CD4-positive, alpha-beta T cell (primary cell): ENCODE results near the gene GALNT3. TPM values are rescaled to one million over a fixed set of nuclear protein-coding genes. Genes with fewer than 3 reads are reported as not detected.

Experiments
- ATAC-seq: fragments of 200-7000 bp; cut with Tn5 transposase; one replicate; pipeline ENCODE4 v1.10.0; 2022; ENCODE audit warnings: mild to moderate bottlenecking; ENCODE audit not compliant: poor library complexity
- CTCF ChIA-PET: fragments of 350-600 bp; sonication (Branson Sonifier 250); formaldehyde crosslinking; loops from one replicate; lab custom pipeline; 2021; ENCODE audit warnings: antibody characterized with exemption, inconsistent platforms; lab: Charles Lee
- POLR2A ChIA-PET: fragments of 350-600 bp; sonication (Branson Sonifier 250); formaldehyde crosslinking; loops from one replicate; lab custom pipeline; 2021; ENCODE audit warnings: antibody characterized with exemption, inconsistent platforms; lab: Charles Lee
- DNase-seq, 14 experiments: peaks; one replicate each; pipeline ENCODE4 v3.0.0-alpha.2; 2013 to 2020; ENCODE audit warnings: mixed read lengths in 2 of 14
- H3K27ac ChIP-seq, 2 donors: one replicate each; pipeline versions ENCODE4 v1.5.1 to v1.7.0; 2013; ENCODE audit warnings: low read length in 2 of 2, low read depth in 1 of 2, mild to moderate bottlenecking in 1 of 2
- H3K27me3 ChIP-seq, 2 experiments: 1 replicate in 1 of 2; 2 replicates in 1 of 2; pipeline versions ENCODE4 v1.6.1 to v1.7.0; 2013; ENCODE audit warnings: low read length in 2 of 2, control low read depth in 1 of 2, mild to moderate bottlenecking in 1 of 2, moderate library complexity in 1 of 2; ENCODE audit not compliant: insufficient read depth in 2 of 2, control insufficient read depth in 1 of 2
- H3K36me3 ChIP-seq: one replicate; pipeline ENCODE4 v1.6.1; 2013; ENCODE audit warnings: low read length, control low read depth; ENCODE audit not compliant: insufficient read depth
- H3K4me1 ChIP-seq: one replicate; pipeline ENCODE4 v1.6.1; 2013; ENCODE audit warnings: low read length, control low read depth; ENCODE audit not compliant: insufficient read depth
- H3K4me3 ChIP-seq: one replicate; pipeline ENCODE4 v1.5.1; 2013; ENCODE audit warnings: mild to moderate bottlenecking, low read length, moderate library complexity
- H3K9me3 ChIP-seq, 2 experiments: 1 replicate in 1 of 2; 2 replicates in 1 of 2; pipeline versions ENCODE4 v1.6.1 to v1.7.0; 2013; ENCODE audit warnings: low read length in 2 of 2, mild to moderate bottlenecking in 2 of 2, control low read depth in 1 of 2, moderate library complexity in 1 of 2; ENCODE audit not compliant: control insufficient read depth in 1 of 2, insufficient read depth in 1 of 2
- H3K27ac Mint-ChIP-seq: one replicate; pipeline ENCODE4 v1.8.0; 2020; ENCODE audit warnings: mixed read lengths
- H3K27me3 Mint-ChIP-seq: one replicate; pipeline ENCODE4 v1.8.0; 2021; ENCODE audit warnings: mixed read lengths
- H3K36me3 Mint-ChIP-seq: one replicate; pipeline ENCODE4 v1.8.0; 2021; ENCODE audit warnings: low read depth, mixed read lengths
- H3K4me1 Mint-ChIP-seq: one replicate; pipeline ENCODE4 v1.8.0; 2021; ENCODE audit warnings: low read depth, mixed read lengths
- H3K4me3 Mint-ChIP-seq: one replicate; pipeline ENCODE4 v1.8.0; 2020; ENCODE audit warnings: mild to moderate bottlenecking, mixed read lengths
- H3K9me3 Mint-ChIP-seq: one replicate; pipeline ENCODE4 v1.8.0; 2020; ENCODE audit warnings: mixed read lengths
- CTCF ChIP-seq: fragments of 200-600 bp; IDR thresholded peaks from one replicate; pipeline ENCODE4 v1.8.0; 2022; ENCODE audit warnings: antibody characterized with exemption, mild to moderate bottlenecking
- intact Hi-C, 2 experiments: fragments of 100-400 bp; cut with DNase I in 1 of 2; cut with micrococcal nuclease in 1 of 2; formaldehyde crosslinking; loops; one replicate each; pipeline versions ENCODE4 v1.15.1 to v1.9.0; 2023 to 2025; cut with DNase I, micrococcal nuclease
- total RNA-seq, 174 experiments: library from RNA in 2 of 174; stranded (reverse) in 2 of 174; gene quantifications; one replicate each; pipeline ENCODE4 v1.2.3 and lab custom pipeline; 2021 to 2026

The GALNT3 gene
- total RNA-seq, 2 experiments from 2014 or later: 2.9 to 3.3 TPM

- ATAC-seq (no peak), DNase-seq (no peak)
- no peak for TF ChIP-seq CTCF
- intact Hi-C loops: no loop called here
- Mint-ChIP-seq H3K27me3 (no peaks in the 10 kb centered on the region), H3K4me1 (no peaks in the 10 kb centered on the region), H3K27ac (no peak overlapping the region), H3K36me3 (no peaks in the 10 kb centered on the region), H3K9me3 (no peaks in the 10 kb centered on the region), H3K4me3 (no peak overlapping the region)
- H3K27ac ChIP-seq: no peak overlapping the region
- no peaks in the 10 kb centered on the region for H3K27me3 ChIP-seq
- no peaks in the 10 kb centered on the region for H3K4me1 ChIP-seq
- H3K36me3 ChIP-seq: no peaks in the 10 kb centered on the region
- H3K9me3 ChIP-seq: no peaks in the 10 kb centered on the region
- CTCF ChIA-PET: no interaction called here
- POLR2A ChIA-PET: no interaction called here
- H3K4me3 ChIP-seq: no peak overlapping the region
Observed at GRCh38 chr2:165810418-165810817, 16.4 kb upstream of the GALNT3 start.

- ATAC-seq (no peak), DNase-seq (no peak)
- no peaks in the 10 kb centered on the region for H3K36me3 ChIP-seq
- H3K27me3 ChIP-seq: no peaks in the 10 kb centered on the region
- Mint-ChIP-seq H3K27me3 (peaks cover 3% of the 10 kb centered on the region), H3K4me1 (no peaks in the 10 kb centered on the region), H3K9me3 (no peaks in the 10 kb centered on the region), H3K4me3 (no peak overlapping the region), H3K27ac (no peak overlapping the region), H3K36me3 (no peaks in the 10 kb centered on the region)
- intact Hi-C loops: no loop called here
- H3K9me3 ChIP-seq: no peaks in the 10 kb centered on the region
- POLR2A ChIA-PET: no interaction called here
- no peaks in the 10 kb centered on the region for H3K4me1 ChIP-seq
- CTCF ChIA-PET: no interaction called here
- H3K4me3 ChIP-seq: no peak overlapping the region
- no peak for TF ChIP-seq CTCF
- H3K27ac ChIP-seq: no peak overlapping the region
Observed at GRCh38 chr2:165804719-165805118, 10.7 kb upstream of the GALNT3 start.

GRCh38 chr2:165803123-165803760 is 9.2 kb upstream of the GALNT3 start:
- no peak overlapping the region for H3K4me3 ChIP-seq
- DNase-seq (no peak), ATAC-seq (no peak)
- H3K4me1 ChIP-seq: no peaks in the 10 kb centered on the region
- H3K4me3 Mint-ChIP-seq: no peak overlapping the region
- H3K27ac ChIP-seq: no peak overlapping the region
- H3K36me3 ChIP-seq: no peaks in the 10 kb centered on the region
- H3K4me1 Mint-ChIP-seq: no peaks in the 10 kb centered on the region
- H3K27me3 ChIP-seq: no peaks in the 10 kb centered on the region
- no peaks in the 10 kb centered on the region for H3K36me3 Mint-ChIP-seq
- ChIA-PET POLR2A (no interaction called here), CTCF (no interaction called here)
- H3K27ac Mint-ChIP-seq: no peak overlapping the region
- TF ChIP-seq CTCF: no peak
- H3K9me3 Mint-ChIP-seq: no peaks in the 10 kb centered on the region
- intact Hi-C loops: no loop called here
- no peaks in the 10 kb centered on the region for H3K9me3 ChIP-seq
- H3K27me3 Mint-ChIP-seq: peaks cover 5% of the 10 kb centered on the region
